H1 (cell line): Measurements from ENCODE around the gene ERVFRD-1. TPM values are rescaled to one million over a fixed set of nuclear protein-coding genes. Genes with fewer than 3 reads are reported as not detected.

Source experiments
- CTCF ChIA-PET: fragments of 300-600 bp; sonication (Branson Sonifier 250); formaldehyde crosslinking; loops from one replicate; lab custom pipeline; 2021; ENCODE audit not compliant: partially characterized antibody; lab: Charles Lee
- POLR2A ChIA-PET: fragments of 300-600 bp; sonication (Branson Sonifier 250); formaldehyde crosslinking; loops from one replicate; lab custom pipeline; 2021; ENCODE audit warnings: inconsistent platforms; ENCODE audit not compliant: partially characterized antibody; lab: Charles Lee
- DNase-seq, 2 experiments: peaks; one replicate each; pipeline versions ENCODE4 v3.0.0 to v3.0.0-alpha.2; 2010 to 2022; ENCODE audit warnings: low spot score in 2 of 2, low read depth in 1 of 2, mixed read lengths in 1 of 2
- FAIRE-seq: peaks from 2 replicates; lab custom pipeline; 2011; peaks lifted over from hg19 to GRCh38; lab: Jason Lieb, UNC
- H2AFZ ChIP-seq: 2 replicates; pipeline ENCODE4 v1.8.1; 2012; ENCODE audit warnings: low read length, inconsistent platforms
- H2AK5ac ChIP-seq: 2 replicates; pipeline ENCODE4 v1.6.1; 2013; ENCODE audit warnings: low read depth, low read length
- H2BK120ac ChIP-seq: replicated peaks from 2 replicates; pipeline ENCODE3; 2013; ENCODE audit warnings: low read depth, low read length, inconsistent platforms
- H2BK12ac ChIP-seq: 2 replicates; pipeline ENCODE4 v1.6.1; 2013; ENCODE audit warnings: low read depth, low read length
- H2BK15ac ChIP-seq: 2 replicates; pipeline ENCODE4 v1.6.1; 2013; ENCODE audit warnings: low read length
- H2BK20ac ChIP-seq: 2 replicates; pipeline ENCODE4 v1.6.1; 2013; ENCODE audit warnings: low read length
- H2BK5ac ChIP-seq: 2 replicates; pipeline ENCODE4 v1.6.1; 2013; ENCODE audit warnings: low read depth, low read length
- H3K14ac ChIP-seq: 2 replicates; pipeline ENCODE4 v1.6.1; 2013; ENCODE audit warnings: inconsistent platforms; ENCODE audit not compliant: insufficient read length
- H3K18ac ChIP-seq: 2 replicates; pipeline ENCODE4 v1.6.1; 2013; ENCODE audit warnings: low read length; ENCODE audit errors: extremely low read depth
- H3K23ac ChIP-seq: 2 replicates; pipeline ENCODE4 v1.6.1; 2013; ENCODE audit warnings: inconsistent platforms; ENCODE audit not compliant: insufficient read length
- H3K23me2 ChIP-seq: 2 replicates; pipeline ENCODE4 v1.6.1; 2013; ENCODE audit warnings: low read depth, low read length
- H3K27ac ChIP-seq: 2 replicates; pipeline ENCODE4 v1.6.1; 2011; ENCODE audit warnings: low read depth, low read length, inconsistent platforms
- H3K27me3 ChIP-seq, 4 experiments: replicated peaks in 1 of 4; 1 replicate in 1 of 4; 2 replicates in 3 of 4; pipeline versions ENCODE4 v1.6.1 to v1.8.1; 2011 to 2013; ENCODE audit warnings: low read length in 3 of 4, mild to moderate bottlenecking in 3 of 4, inconsistent platforms in 2 of 4, mixed read lengths in 2 of 4, moderate library complexity in 1 of 4; ENCODE audit not compliant: control insufficient read depth in 3 of 4, insufficient read depth in 3 of 4; ENCODE audit errors: extremely low read depth in 1 of 4
- H3K36me3 ChIP-seq, 4 experiments: 2 replicates each; pipeline versions ENCODE4 v1.6.1 to v1.8.1; 2011 to 2013; ENCODE audit warnings: mild to moderate bottlenecking in 4 of 4, low read length in 3 of 4, moderate library complexity in 2 of 4, control low read depth in 1 of 4, inconsistent platforms in 1 of 4; ENCODE audit not compliant: insufficient read depth in 4 of 4, control insufficient read depth in 2 of 4
- H3K4ac ChIP-seq: replicated peaks from 2 replicates; pipeline ENCODE3; 2013; ENCODE audit warnings: low read length, low read depth, mixed read lengths, inconsistent platforms; ENCODE audit not compliant: insufficient read length
- H3K4me1 ChIP-seq, 4 experiments: replicated peaks in 1 of 4; 1 replicate in 1 of 4; 2 replicates in 3 of 4; pipeline versions ENCODE4 v1.6.1 to v1.8.1; 2011 to 2013; ENCODE audit warnings: low read length in 3 of 4, inconsistent platforms in 2 of 4, mixed read lengths in 1 of 4; ENCODE audit not compliant: insufficient read depth in 4 of 4, control insufficient read depth in 3 of 4
- H3K4me2 ChIP-seq, 2 experiments: 2 replicates each; pipeline versions ENCODE4 v1.6.1 to v1.8.1; 2011 to 2013; ENCODE audit warnings: low read depth in 2 of 2, low read length in 2 of 2, control low read depth in 1 of 2, inconsistent platforms in 1 of 2, mild to moderate bottlenecking in 1 of 2; ENCODE audit not compliant: insufficient read depth in 1 of 2
- H3K4me3 ChIP-seq, 4 experiments: fragments of 200-600, 300-600 bp in 1 of 4; sonication (generic), shearing (Covaris generic), sonication (Bioruptor Twin) in 1 of 4; 2 replicates each; pipeline versions ENCODE4 v1.5.1 to v1.8.1; 2011 to 2016; ENCODE audit warnings: low read length in 4 of 4, low read depth in 3 of 4, control low read depth in 2 of 4, inconsistent platforms in 2 of 4, mild to moderate bottlenecking in 2 of 4, mixed read lengths in 1 of 4, moderate library complexity in 1 of 4; ENCODE audit not compliant: insufficient read depth in 2 of 4; ENCODE audit errors: extremely low read depth in 1 of 4
- H3K56ac ChIP-seq: replicated peaks from 2 replicates; pipeline ENCODE3; 2013; ENCODE audit warnings: low read depth, mild to moderate bottlenecking, mixed read lengths, low read length, inconsistent platforms; ENCODE audit not compliant: insufficient read length
- H3K79me1 ChIP-seq: 2 replicates; pipeline ENCODE4 v1.6.1; 2013; ENCODE audit warnings: low read depth, low read length, control low read depth
- H3K79me2 ChIP-seq, 2 experiments: 2 replicates each; pipeline versions ENCODE4 v1.6.1 to v1.8.1; 2012 to 2013; ENCODE audit warnings: low read length in 2 of 2, mild to moderate bottlenecking in 2 of 2, inconsistent platforms in 1 of 2; ENCODE audit not compliant: insufficient read depth in 2 of 2, control insufficient read depth in 1 of 2
- H3K9ac ChIP-seq, 4 experiments: replicated peaks in 1 of 4; 1 replicate in 1 of 4; 2 replicates in 3 of 4; pipeline versions ENCODE4 v1.6.1 to v1.8.1; 2011 to 2013; ENCODE audit warnings: low read depth in 3 of 4, low read length in 3 of 4, control low read depth in 2 of 4, mild to moderate bottlenecking in 2 of 4, moderate library complexity in 2 of 4, inconsistent platforms in 1 of 4; ENCODE audit errors: extremely low read depth in 1 of 4
- H3K9me3 ChIP-seq, 2 experiments: 2 replicates each; pipeline versions ENCODE4 v1.6.1 to v1.8.1; 2012 to 2013; ENCODE audit warnings: mild to moderate bottlenecking in 2 of 2, moderate library complexity in 2 of 2, control low read depth in 1 of 2, inconsistent platforms in 1 of 2, low read depth in 1 of 2, low read length in 1 of 2, mixed read lengths in 1 of 2; ENCODE audit not compliant: insufficient read depth in 2 of 2
- H4K20me1 ChIP-seq, 2 experiments: replicated peaks in 1 of 2; 2 replicates each; pipeline versions ENCODE3 to v1.8.1; 2011 to 2013; ENCODE audit warnings: inconsistent platforms in 2 of 2, low read length in 2 of 2, mild to moderate bottlenecking in 1 of 2; ENCODE audit not compliant: insufficient read depth in 2 of 2, control insufficient read depth in 1 of 2
- H4K5ac ChIP-seq: 2 replicates; pipeline ENCODE4 v1.6.1; 2013; ENCODE audit warnings: low read length, low read depth, mixed read lengths, inconsistent platforms; ENCODE audit not compliant: insufficient read length
- H4K8ac ChIP-seq: 2 replicates; pipeline ENCODE4 v1.8.0; 2013; ENCODE audit warnings: mild to moderate bottlenecking, moderate library complexity, low read length, inconsistent platforms; ENCODE audit not compliant: insufficient read depth; ENCODE audit errors: extremely low read depth
- H4K91ac ChIP-seq: replicated peaks from 2 replicates; pipeline ENCODE3; 2013; ENCODE audit warnings: low read length, mixed read lengths, inconsistent platforms; ENCODE audit not compliant: insufficient read length
- SRF ChIP-seq: IDR thresholded peaks from 2 replicates; pipeline ENCODE4 v1.6.1; 2011; ENCODE audit warnings: mild to moderate bottlenecking, low read depth, low read length, moderate library complexity
- SUZ12 ChIP-seq: fragments of 200-600 bp; sonication (generic); IDR thresholded peaks from 2 replicates; pipeline ENCODE4 v1.6.1; 2012; ENCODE audit warnings: mild to moderate bottlenecking, inconsistent platforms, low read length, moderate library complexity, mixed read lengths
- ZNF274 ChIP-seq: IDR thresholded peaks from 2 replicates; pipeline ENCODE4 v1.7.0; 2012; ENCODE audit warnings: low read length, borderline replicate concordance; ENCODE audit errors: extremely low read depth
- WGBS, 2 experiments: shearing (Covaris generic) in 1 of 2; methylation state at CpG; one replicate each; pipeline versions ENCODE4 v1.1.6 to v1.1.7; 2013 to 2015; ENCODE audit warnings: low lambda C conversion rate in 2 of 2, mixed read lengths in 2 of 2, inconsistent platforms in 1 of 2, low coverage in 1 of 2, missing lambda C conversion rate in 1 of 2; ENCODE audit not compliant: insufficient replicate concordance in 2 of 2, insufficient coverage in 1 of 2, insufficient read length in 1 of 2; ENCODE audit errors: extremely low coverage in 1 of 2, missing lambda C conversion rate in 1 of 2; 5-methylcytosine and 5-hydroxymethylcytosine counted together
- polyA plus RNA-seq, 7 experiments: library from polyadenylated mRNA; depleted of rRNA in 3 of 7; stranded (reverse) in 5 of 7; unstranded in 2 of 7; fragments of >200 nt in 5 of 7; fragments of 200-250 nt in 2 of 7; gene quantifications; 1 replicate in 5 of 7; 2 replicates in 1 of 7; 4 replicates in 1 of 7; pipeline versions ENCODE4 v1.2.1 to v1.2.3, GENCODE V29; 2011 to 2013; ENCODE audit warnings: missing spikeins in 2 of 7, mixed read lengths in 2 of 7
- total RNA-seq: library from RNA; stranded (reverse); fragmentation: NEBNext Ultra II Directional; extraction: Animal tissue kit (Norgen Biotek cat#: 25700); gene quantifications from 2 replicates; pipeline ENCODE4 v1.2.1, GENCODE V29; 2021

The ERVFRD-1 gene
- total and polyA plus RNA-seq, 2 of the 8 experiments (the other 6 are each of a cell fraction or from before 2014, with no cell fraction given): not detected

- Histone ChIP-seq H2BK120ac (no peak overlapping the region), H3K23me2 (peaks cover 6% of the 10 kb centered on the region; the same call in 1 of the 2 replicates), H3K79me1 (no peaks in the 10 kb centered on the region), H3K27ac (no peak overlapping the region), H4K5ac (no peak overlapping the region), H3K14ac (no peak overlapping the region), H4K91ac (no peak overlapping the region), H3K4ac (no peak overlapping the region), H2BK20ac (no peak overlapping the region), H4K20me1 (no peaks in the 10 kb centered on the region), H3K36me3 (no peaks in the 10 kb centered on the region), H4K8ac (no peak overlapping the region), H3K9ac (no peak overlapping the region), H3K4me1 (peaks cover 0 to 1% (median 0%) of the 10 kb centered on the region in 4 experiments; a peak in 2 of 7 replicates), H3K9me3 (no peaks in the 10 kb centered on the region), H2AFZ (no peak overlapping the region), H3K27me3 (no peaks in the 10 kb centered on the region), H2BK15ac (no peak overlapping the region), H3K79me2 (peaks cover 0 to 5% of the 10 kb centered on the region in 2 experiments; a peak in 2 of 4 replicates), H3K23ac (no peak overlapping the region), H3K4me3 (no peak overlapping the region), H2BK12ac (no peak overlapping the region), H3K18ac (no peak overlapping the region), H2AK5ac (no peak overlapping the region), H2BK5ac (no peak overlapping the region), H3K56ac (no peak overlapping the region), H3K4me2 (no peak overlapping the region)
- no peak for TF ChIP-seq SRF
- no peak for TF ChIP-seq ZNF274
- no peak for TF ChIP-seq SUZ12
- no peak for FAIRE-seq
- ChIA-PET CTCF (interaction anchor here (0.6 to 1.2 kb wide), 2 partner anchors 10 to 23 kb away, joined by 3 to 4 read pairs; no protein-coding TSS in a partner anchor), POLR2A (no interaction called here)
- DNase-seq: no peak
- 100% methylated on average over 1 of the region's 1 CpG; no CpG with 5 or more reads in 1 of the 2 experiments for WGBS, 2 experiments
Observed at GRCh38 chr6:11089695-11090094, 21.8 kb downstream of the ERVFRD-1 start.
